Neuron (in vitro differentiated cells): ENCODE results near the gene TRIM17.

ENCODE experiments used
- H2AFZ ChIP-seq: one replicate; pipeline ENCODE4 v1.6.1; 2013; ENCODE audit warnings: low read depth, mild to moderate bottlenecking, inconsistent platforms, low read length, moderate library complexity
- H3K27me3 ChIP-seq: one replicate; pipeline ENCODE4 v1.6.1; 2013; ENCODE audit warnings: low read length; ENCODE audit not compliant: insufficient read depth
- H3K36me3 ChIP-seq: one replicate; pipeline ENCODE4 v1.6.1; 2013; ENCODE audit warnings: low read length; ENCODE audit not compliant: insufficient read depth
- H3K4me1 ChIP-seq: one replicate; pipeline ENCODE4 v1.6.1; 2013; ENCODE audit warnings: low read length; ENCODE audit not compliant: insufficient read depth
- H3K4me3 ChIP-seq: 2 replicates; pipeline ENCODE4 v1.5.1; 2013; ENCODE audit warnings: mild to moderate bottlenecking, low read length, moderate library complexity
- H3K9me3 ChIP-seq: one replicate; pipeline ENCODE4 v1.6.1; 2013; ENCODE audit warnings: low read length

TRIM17 gene

DNA sequence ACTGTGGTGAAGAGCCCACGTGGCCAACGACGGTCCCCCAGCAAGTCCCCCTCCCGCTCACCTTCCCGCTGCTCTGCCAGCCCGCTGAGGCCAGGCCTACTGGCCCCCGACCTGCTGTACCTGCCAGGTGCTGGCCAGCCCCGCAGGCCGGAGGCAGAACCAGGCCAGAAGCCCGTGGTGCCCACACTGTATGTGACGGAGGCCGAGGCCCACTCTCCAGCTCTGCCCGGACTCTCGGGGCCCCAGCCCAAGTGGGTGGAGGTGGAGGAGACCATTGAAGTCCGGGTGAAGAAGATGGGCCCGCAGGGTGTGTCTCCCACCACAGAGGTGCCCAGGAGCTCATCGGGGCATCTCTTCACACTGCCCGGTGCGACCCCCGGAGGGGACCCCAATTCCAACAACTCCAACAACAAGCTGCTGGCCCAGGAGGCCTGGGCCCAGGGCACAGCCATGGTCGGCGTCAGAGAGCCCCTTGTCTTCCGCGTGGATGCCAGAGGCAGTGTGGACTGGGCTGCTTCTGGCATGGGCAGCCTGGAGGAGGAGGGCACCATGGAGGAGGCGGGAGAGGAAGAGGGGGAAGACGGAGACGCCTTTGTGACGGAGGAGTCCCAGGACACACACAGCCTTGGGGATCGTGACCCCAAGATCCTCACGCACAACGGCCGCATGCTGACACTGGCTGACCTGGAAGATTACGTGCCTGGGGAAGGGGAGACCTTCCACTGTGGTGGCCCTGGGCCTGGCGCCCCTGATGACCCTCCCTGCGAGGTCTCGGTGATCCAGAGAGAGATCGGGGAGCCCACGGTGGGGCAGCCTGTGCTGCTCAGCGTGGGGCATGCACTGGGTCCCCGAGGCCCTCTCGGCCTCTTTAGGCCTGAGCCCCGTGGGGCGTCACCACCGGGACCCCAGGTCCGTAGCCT, 56.8 kb downstream of the TRIM17 start:
- Histone ChIP-seq H3K4me3 (no peak overlapping the region), H3K36me3 (no peaks in the 10 kb centered on the region), H3K9me3 (no peaks in the 10 kb centered on the region), H2AFZ (no peak overlapping the region), H3K4me1 (no peaks in the 10 kb centered on the region), H3K27me3 (no peaks in the 10 kb centered on the region)

DNA sequence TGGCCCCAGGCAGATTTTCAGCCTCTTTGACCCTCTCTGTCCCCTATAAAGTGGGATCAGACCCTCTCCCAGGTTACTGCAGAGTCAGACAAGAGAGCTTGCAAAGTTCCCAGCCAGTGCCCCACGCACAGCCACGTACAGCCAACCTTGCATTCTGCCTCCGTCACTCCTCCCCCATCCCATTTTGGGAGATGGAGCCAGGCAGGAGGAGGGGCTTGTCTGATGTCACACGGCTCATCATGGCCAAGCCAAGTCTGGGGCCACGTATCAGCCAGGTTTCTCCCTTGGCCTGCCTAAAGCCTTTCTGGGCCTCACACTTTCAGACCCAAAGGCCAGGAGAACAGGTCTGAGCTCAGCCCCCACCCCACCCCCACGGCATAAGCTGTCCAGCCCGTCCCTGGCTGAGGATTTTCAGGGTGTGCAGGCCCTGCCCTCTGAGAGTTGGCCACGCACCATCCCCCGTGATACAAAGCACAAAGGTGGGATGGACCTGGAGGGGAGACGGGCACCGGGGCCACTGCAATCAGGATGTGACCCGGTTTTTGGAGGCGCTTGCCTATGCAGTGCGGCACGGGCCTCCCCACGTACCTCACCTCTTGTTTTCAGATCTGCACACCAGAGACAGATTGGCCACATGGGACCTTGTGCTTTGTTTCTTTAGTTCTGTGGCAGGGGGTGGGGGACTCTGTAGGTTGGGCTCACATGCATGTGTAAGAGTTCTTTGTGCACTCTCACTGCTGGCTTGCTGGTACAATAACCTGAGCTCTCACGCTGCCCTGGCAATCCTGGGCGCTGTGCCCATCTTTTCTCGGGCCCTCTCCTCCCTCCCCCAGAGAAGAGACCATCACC, 57.7 kb downstream of the TRIM17 start:
- H3K36me3 ChIP-seq: no peaks in the 10 kb centered on the region
- no peaks in the 10 kb centered on the region for H3K9me3 ChIP-seq
- H3K27me3 ChIP-seq: no peaks in the 10 kb centered on the region
- no peak overlapping the region for H2AFZ ChIP-seq
- H3K4me3 ChIP-seq: no peak overlapping the region
- H3K4me1 ChIP-seq: no peaks in the 10 kb centered on the region

DNA sequence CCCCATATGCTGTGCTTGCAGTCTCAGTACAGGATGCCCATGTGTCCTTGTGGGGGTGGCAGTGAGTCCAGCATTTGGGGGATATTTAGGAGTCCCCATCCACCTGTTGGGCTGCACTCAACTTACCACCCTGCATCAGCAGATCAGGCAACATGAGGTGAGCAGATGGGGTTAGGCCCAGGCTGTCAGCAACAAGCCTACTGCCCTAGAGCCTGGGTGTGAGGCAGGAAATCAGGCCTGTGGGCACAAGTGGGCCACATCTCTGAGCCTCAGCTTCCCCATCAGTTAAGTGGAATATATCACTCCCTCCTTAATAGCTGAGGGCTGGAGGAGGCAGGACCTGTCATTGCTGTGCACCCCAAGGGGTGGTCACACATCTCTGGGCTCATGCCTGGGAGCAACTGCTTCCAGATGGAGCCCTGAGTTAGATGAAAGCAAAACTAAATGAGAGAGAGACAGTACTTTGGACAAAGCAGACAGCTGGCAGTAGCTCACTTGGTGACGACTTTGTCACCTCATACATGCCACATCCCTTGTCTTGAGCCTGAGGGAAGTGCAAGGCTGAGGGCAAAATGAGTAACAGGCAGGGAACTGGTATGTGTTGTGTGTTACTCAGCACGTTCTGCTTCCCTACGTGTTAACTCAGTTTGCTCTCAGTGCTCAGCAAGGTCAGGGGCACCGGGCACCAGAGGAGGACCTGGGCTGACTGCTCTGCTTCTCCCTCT, 58.5 kb downstream of the TRIM17 start:
- Histone ChIP-seq H3K36me3 (no peaks in the 10 kb centered on the region), H3K9me3 (no peaks in the 10 kb centered on the region), H3K4me3 (no peak overlapping the region), H3K4me1 (no peaks in the 10 kb centered on the region), H2AFZ (no peak overlapping the region), H3K27me3 (no peaks in the 10 kb centered on the region)
